Tibial nerve (tissue), 4 donors: Measurements from ENCODE around the gene NDUFS8. TPM values are rescaled to one million over a fixed set of nuclear protein-coding genes. Genes with fewer than 3 reads are reported as not detected.

Experiments
- DNase-seq, 2 donors: peaks; one replicate each; pipeline ENCODE4 v3.0.0-alpha.2; 2019; ENCODE audit warnings: low spot score in 2 of 2
- H3K27ac ChIP-seq, 4 donors: fragments of 200-600 bp; sonication (generic) in 3 of 4; one replicate each; pipeline ENCODE4 v1.5.1; 2017 to 2019; ENCODE audit warnings: mild to moderate bottlenecking in 1 of 4
- H3K27me3 ChIP-seq, 2 donors: fragments of 200-600 bp; sonication (generic) in 1 of 2; one replicate each; pipeline versions ENCODE4 v1.5.1 to v1.6.0; 2017 to 2019
- H3K36me3 ChIP-seq, 3 donors: fragments of 200-600 bp; sonication (generic); one replicate each; pipeline ENCODE4 v1.5.1; 2018 to 2019
- H3K4me1 ChIP-seq, 4 donors: fragments of 200-600 bp; sonication (generic) in 3 of 4; one replicate each; pipeline ENCODE4 v1.5.1; 2017 to 2019
- H3K4me3 ChIP-seq, 4 donors: fragments of 200-600 bp; sonication (generic) in 3 of 4; one replicate each; pipeline ENCODE4 v1.5.1; 2017 to 2019; ENCODE audit warnings: mild to moderate bottlenecking in 1 of 4, moderate library complexity in 1 of 4
- H3K9me3 ChIP-seq, 4 donors: fragments of 200-600 bp; sonication (generic) in 3 of 4; one replicate each; pipeline ENCODE4 v1.5.1; 2017 to 2019
- EP300 ChIP-seq, 2 donors: sonication (generic); formaldehyde crosslinking; IDR thresholded peaks; one replicate each; pipeline ENCODE4 v1.6.1; 2017; ENCODE audit warnings: antibody characterized with exemption in 2 of 2, mild to moderate bottlenecking in 1 of 2
- POLR2A ChIP-seq, 2 donors: fragments of 450-650 bp; IDR thresholded peaks; one replicate each; pipeline ENCODE4 v1.6.1; 2017; ENCODE audit warnings: antibody characterized with exemption in 2 of 2, mild to moderate bottlenecking in 2 of 2, moderate library complexity in 2 of 2
- WGBS, 2 donors: methylation state at CpG; one replicate each; pipeline ENCODE4 v1.1.5; 2018; 5-methylcytosine and 5-hydroxymethylcytosine counted together
- total RNA-seq, 4 donors: library from RNA; depleted of rRNA; stranded (reverse); fragments of >200 nt; gene quantifications; one replicate each; pipeline ENCODE4 v1.1.0, GENCODE V29; 2016
- TF ChIP-seq, protein P1 (sequence below), 5 experiments: fragments of 200-600 bp in 3 of 5; fragments of 450-650 bp in 2 of 5; sonication (generic) in 3 of 5; IDR thresholded peaks; one replicate each; pipeline ENCODE4 v1.5.1; 2016 to 2019; ENCODE audit warnings: antibody characterized with exemption in 5 of 5, mild to moderate bottlenecking in 3 of 5, moderate library complexity in 2 of 5

The NDUFS8 gene
- total RNA-seq, 4 donors from 2014 or later: 143 to 205 (median 180) TPM

DNA sequence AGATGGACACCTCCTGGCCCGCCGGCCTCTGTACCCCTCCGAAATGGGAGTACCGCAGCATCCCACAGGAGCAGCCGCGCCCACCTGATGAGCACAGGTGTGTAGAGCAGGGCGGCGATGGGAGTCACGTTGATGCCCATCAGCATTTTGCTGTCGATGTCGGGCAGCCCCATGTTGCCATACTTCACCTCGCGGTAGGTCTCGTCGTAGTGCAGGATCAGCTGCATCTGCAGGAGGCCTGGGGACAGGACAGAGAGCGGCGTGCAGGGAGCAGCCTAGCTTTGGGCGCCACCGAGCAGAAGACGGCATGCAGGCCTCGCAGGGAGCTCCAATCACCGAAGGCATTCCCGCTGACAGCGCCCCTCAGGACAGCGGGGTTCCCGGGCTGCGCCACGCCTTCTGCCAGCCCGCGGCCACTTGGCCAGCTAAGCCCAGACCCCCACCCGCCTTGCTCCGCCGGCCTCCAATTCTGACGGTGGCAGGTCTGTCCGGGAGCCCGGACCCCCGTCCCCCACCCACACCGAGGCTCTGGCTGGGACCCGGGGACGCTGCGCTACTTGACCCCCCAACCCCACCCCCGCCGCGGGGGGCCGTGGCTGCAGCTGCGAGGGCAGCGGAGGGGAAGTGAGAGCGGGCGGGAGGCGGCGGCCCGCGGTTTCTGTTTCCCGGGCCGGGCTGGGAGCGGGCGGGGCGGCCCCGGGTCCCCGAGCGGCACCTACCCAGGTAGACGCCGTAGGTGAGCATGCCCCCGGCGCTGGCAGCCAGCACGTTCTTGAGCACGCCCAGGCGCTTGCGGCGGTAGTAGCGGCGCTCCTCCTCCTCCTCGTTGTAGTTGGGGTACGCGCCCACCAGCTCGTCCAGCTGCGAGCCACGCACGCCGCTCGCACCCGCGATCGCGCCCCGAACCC is 27.3 kb upstream of the NDUFS8 start:
- peaks cover 0 to 12% (median 0%) of the 10 kb centered on the region in 3 donors for H3K36me3 ChIP-seq
- H3K4me1 ChIP-seq: peaks cover 0 to 24% (median 5%) of the 10 kb centered on the region in 4 donors
- H3K4me3 ChIP-seq: peak overlapping the region; percentile 38 to 89 (median 76)
- TF ChIP-seq, protein P1, sequence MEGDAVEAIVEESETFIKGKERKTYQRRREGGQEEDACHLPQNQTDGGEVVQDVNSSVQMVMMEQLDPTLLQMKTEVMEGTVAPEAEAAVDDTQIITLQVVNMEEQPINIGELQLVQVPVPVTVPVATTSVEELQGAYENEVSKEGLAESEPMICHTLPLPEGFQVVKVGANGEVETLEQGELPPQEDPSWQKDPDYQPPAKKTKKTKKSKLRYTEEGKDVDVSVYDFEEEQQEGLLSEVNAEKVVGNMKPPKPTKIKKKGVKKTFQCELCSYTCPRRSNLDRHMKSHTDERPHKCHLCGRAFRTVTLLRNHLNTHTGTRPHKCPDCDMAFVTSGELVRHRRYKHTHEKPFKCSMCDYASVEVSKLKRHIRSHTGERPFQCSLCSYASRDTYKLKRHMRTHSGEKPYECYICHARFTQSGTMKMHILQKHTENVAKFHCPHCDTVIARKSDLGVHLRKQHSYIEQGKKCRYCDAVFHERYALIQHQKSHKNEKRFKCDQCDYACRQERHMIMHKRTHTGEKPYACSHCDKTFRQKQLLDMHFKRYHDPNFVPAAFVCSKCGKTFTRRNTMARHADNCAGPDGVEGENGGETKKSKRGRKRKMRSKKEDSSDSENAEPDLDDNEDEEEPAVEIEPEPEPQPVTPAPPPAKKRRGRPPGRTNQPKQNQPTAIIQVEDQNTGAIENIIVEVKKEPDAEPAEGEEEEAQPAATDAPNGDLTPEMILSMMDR (IDR thresholded peaks at IDR 0.05): no peak
- no peak for TF ChIP-seq POLR2A (IDR thresholded peaks at IDR 0.05)
- no peak for TF ChIP-seq EP300 (IDR thresholded peaks at IDR 0.05)
- H3K27ac ChIP-seq: peak overlapping the region; percentile 62 to 89 (median 82)
- no peaks in the 10 kb centered on the region for H3K9me3 ChIP-seq
- WGBS, 2 donors: 23 to 33% methylated on average over 27 to 49 of the region's 86 CpGs
- no peaks in the 10 kb centered on the region for H3K27me3 ChIP-seq
- DNase-seq: no peak

GRCh38 chr11:68003846-68004550 is 26.5 kb upstream of the NDUFS8 start, which contains the start of gene UNC93B1:
UNC93B1 (minus strand) TSS chr11:68004097; CDS start chr11:68004043, 54 bp downstream.
- Histone ChIP-seq H3K36me3 (peaks cover 0 to 5% (median 0%) of the 10 kb centered on the region in 3 donors), H3K27me3 (no peaks in the 10 kb centered on the region), H3K9me3 (no peaks in the 10 kb centered on the region), H3K27ac (peak within 1 kb of the TSS; percentile 62 to 89 (median 82)), H3K4me3 (peak within 1 kb of the TSS; percentile 38 to 89 (median 76)), H3K4me1 (peaks cover 0 to 31% (median 13%) of the 10 kb centered on the region in 4 donors)
- peak; percentile 21 to 50 for TF ChIP-seq EP300 (IDR thresholded peaks at IDR 0.05)
- TF ChIP-seq POLR2A (IDR thresholded peaks at IDR 0.05): peak; percentile 40 to 66
- TF ChIP-seq, protein P1 (IDR thresholded peaks at IDR 0.05): peak in 1 of 5 experiments; percentile 15
- WGBS, 2 donors: 16% methylated on average over 7 to 16 of the region's 64 CpGs
- peak; percentile 80 to 90 for DNase-seq

GRCh38 chr11:68004551-68005335 is 25.7 kb upstream of the NDUFS8 start:
- peak overlapping the region in 3 of 4 donors; percentile 62 to 89 (median 83) for H3K27ac ChIP-seq

GRCh38 chr11:68006606-68007166 is 23.8 kb upstream of the NDUFS8 start:
- WGBS, 2 donors: 94 to 97% methylated on average over 7 of the region's 7 CpGs
- Histone ChIP-seq H3K4me3 (no peak overlapping the region), H3K36me3 (no peaks in the 10 kb centered on the region), H3K27ac (peak overlapping the region in 1 of 4 donors; percentile 98), H3K27me3 (no peaks in the 10 kb centered on the region), H3K9me3 (no peaks in the 10 kb centered on the region), H3K4me1 (peaks cover 0 to 57% (median 36%) of the 10 kb centered on the region in 4 donors)
- TF ChIP-seq POLR2A (IDR thresholded peaks at IDR 0.05) (no peak), EP300 (IDR thresholded peaks at IDR 0.05) (no peak)
- TF ChIP-seq, protein P1 (IDR thresholded peaks at IDR 0.05): no peak
- no peak for DNase-seq

More at GRCh38 chr11:68004551-68005335, 25.7 kb upstream of the NDUFS8 start:
- no peaks in the 10 kb centered on the region for H3K36me3 ChIP-seq
- H3K4me3 ChIP-seq: peak overlapping the region in 3 of 4 donors; percentile 68 to 89 (median 85)
- DNase-seq: no peak
- TF ChIP-seq EP300 (IDR thresholded peaks at IDR 0.05) (no peak), POLR2A (IDR thresholded peaks at IDR 0.05) (no peak)
- TF ChIP-seq, protein P1 (IDR thresholded peaks at IDR 0.05): no peak
- H3K27me3 ChIP-seq: no peaks in the 10 kb centered on the region
- no peaks in the 10 kb centered on the region for H3K9me3 ChIP-seq
- WGBS, 2 donors: 79 to 81% methylated on average over 12 to 14 of the region's 14 CpGs
- peaks cover 0 to 38% (median 20%) of the 10 kb centered on the region in 4 donors for H3K4me1 ChIP-seq
